SK-N-SH treated with all-trans-retinoic acid at 6 μM for 48 hours (cell line): Measurements from ENCODE around the gene GBF1.

Experiments
- ATAC-seq: fragments of 200-7000 bp; cut with Tn5 transposase; 3 replicates; pipeline ENCODE4 v1.9.1; 2020; ENCODE audit warnings: mild to moderate bottlenecking, moderate library complexity
- ARNTL ChIP-seq: fragments of 450-650 bp; formaldehyde crosslinking; IDR thresholded peaks from 2 replicates; pipeline ENCODE4 v1.5.0; 2020; ENCODE audit warnings: low read depth, mild to moderate bottlenecking, moderate library complexity, borderline replicate concordance
- BACH2 ChIP-seq: fragments of 250-450 bp; sonication (Bioruptor Pico); IDR thresholded peaks from 2 replicates; pipeline ENCODE4 v1.9.0; 2021; ENCODE audit warnings: mild to moderate bottlenecking, borderline replicate concordance
- CSDC2 ChIP-seq: fragments of 250-450 bp; sonication (Bioruptor Pico); IDR thresholded peaks from 2 replicates; pipeline ENCODE4 v1.5.0; 2020; ENCODE audit warnings: mild to moderate bottlenecking, moderate library complexity
- ESRRG ChIP-seq: fragments of 250-450 bp; sonication (Bioruptor Pico); IDR thresholded peaks from 2 replicates; pipeline ENCODE4 v1.6.1; 2021; ENCODE audit warnings: mild to moderate bottlenecking
- GLIS3 ChIP-seq: fragments of 250-450 bp; sonication (Bioruptor Pico); IDR thresholded peaks from 2 replicates; pipeline ENCODE4 v1.5.0; 2020; ENCODE audit warnings: mild to moderate bottlenecking, moderate library complexity
- ISL1 ChIP-seq: fragments of 250-450 bp; sonication (Bioruptor Pico); IDR thresholded peaks from 2 replicates; pipeline ENCODE4 v2.1.2; 2022; ENCODE audit warnings: mild to moderate bottlenecking, moderate library complexity
- OSR1 ChIP-seq: fragments of 250-450 bp; sonication (Bioruptor Pico); IDR thresholded peaks from 2 replicates; pipeline ENCODE4 v1.8.0; 2022; ENCODE audit warnings: moderate library complexity, mild to moderate bottlenecking, inconsistent platforms
- PATZ1 ChIP-seq: fragments of 250-450 bp; sonication (Bioruptor Pico); IDR thresholded peaks from 2 replicates; pipeline ENCODE4 v1.8.0; 2020; ENCODE audit warnings: mild to moderate bottlenecking, moderate library complexity, borderline replicate concordance
- POU6F1 ChIP-seq: fragments of 250-450 bp; sonication (Bioruptor Pico); IDR thresholded peaks from 2 replicates; pipeline ENCODE4 v1.8.0; 2021; ENCODE audit warnings: low read depth, mild to moderate bottlenecking, moderate library complexity, borderline replicate concordance
- PPARA ChIP-seq: fragments of 250-450 bp; sonication (Bioruptor Pico); IDR thresholded peaks from 2 replicates; pipeline ENCODE4 v1.5.0; 2020; ENCODE audit warnings: mild to moderate bottlenecking, borderline replicate concordance
- TCF4 ChIP-seq: fragments of 250-450 bp; sonication (Bioruptor Pico); IDR thresholded peaks from 2 replicates; pipeline ENCODE4 v1.8.0; 2021; ENCODE audit warnings: mild to moderate bottlenecking, moderate library complexity, borderline replicate concordance
- TOX ChIP-seq: fragments of 250-450 bp; sonication (Bioruptor Pico); IDR thresholded peaks from 2 replicates; pipeline ENCODE4 v1.8.0; 2021; ENCODE audit warnings: mild to moderate bottlenecking, moderate library complexity, borderline replicate concordance
- TSHZ2 ChIP-seq: fragments of 250-450 bp; sonication (Bioruptor Pico); IDR thresholded peaks from 2 replicates; pipeline ENCODE4 v1.5.0; 2020; ENCODE audit warnings: mild to moderate bottlenecking, moderate library complexity
- ZC3H10 ChIP-seq: fragments of 250-450 bp; sonication (Bioruptor Pico); IDR thresholded peaks from 2 replicates; pipeline ENCODE4 v1.5.1; 2021; ENCODE audit warnings: mild to moderate bottlenecking, moderate library complexity
- ZFP3 ChIP-seq: fragments of 250-450 bp; sonication (Bioruptor Pico); IDR thresholded peaks from 2 replicates; pipeline ENCODE4 v1.5.0; 2020; ENCODE audit warnings: mild to moderate bottlenecking, moderate library complexity
- ZFP30 ChIP-seq: fragments of 450-650 bp; formaldehyde crosslinking; IDR thresholded peaks from 2 replicates; pipeline ENCODE4 v1.5.0; 2022; ENCODE audit warnings: mild to moderate bottlenecking, moderate library complexity
- ZNF565 ChIP-seq: fragments of 450-650 bp; formaldehyde crosslinking; conservative IDR thresholded peaks from 2 replicates; pipeline ENCODE4 v1.5.0; 2020; ENCODE audit warnings: low read depth, mild to moderate bottlenecking, moderate library complexity
- ZNF70 ChIP-seq: fragments of 450-650 bp; formaldehyde crosslinking; IDR thresholded peaks from 2 replicates; pipeline ENCODE4 v1.5.0; 2020; ENCODE audit warnings: mild to moderate bottlenecking, moderate library complexity
- ZNF8 ChIP-seq: fragments of 450-650 bp; formaldehyde crosslinking; IDR thresholded peaks from 2 replicates; pipeline ENCODE4 v1.5.0; 2020; ENCODE audit warnings: mild to moderate bottlenecking, moderate library complexity

The GBF1 gene

GRCh38 chr10:102389894-102390293, 144.6 kb downstream of the GBF1 start:
- no peak for ATAC-seq
- TF ChIP-seq ZFP30 (no peak), ISL1 (no peak), ESRRG (CRISPR knock-in tag) (no peak), CSDC2 (CRISPR knock-in tag) (no peak), POU6F1 (no peak), GLIS3 (CRISPR knock-in tag) (no peak), PPARA (CRISPR knock-in tag) (no peak), BACH2 (CRISPR knock-in tag) (no peak), ARNTL (CRISPR knock-in tag) (no peak), ZC3H10 (CRISPR knock-in tag) (no peak), TOX (no peak), ZNF565 (CRISPR knock-in tag) (no peak), TSHZ2 (CRISPR knock-in tag) (no peak), PATZ1 (no peak), ZFP3 (CRISPR knock-in tag) (no peak)

GRCh38 chr10:102392306-102392705, 147.0 kb downstream of the GBF1 start:
- no peak for TF ChIP-seq PATZ1
- no peak for TF ChIP-seq TCF4 (CRISPR knock-in tag)
- no peak for TF ChIP-seq BACH2 (CRISPR knock-in tag)
- TF ChIP-seq ARNTL (CRISPR knock-in tag): no peak
- TF ChIP-seq ZNF8 (CRISPR knock-in tag): no peak
- TF ChIP-seq ZNF70 (CRISPR knock-in tag): no peak
- TF ChIP-seq ZNF565 (CRISPR knock-in tag): no peak
- TF ChIP-seq ESRRG (CRISPR knock-in tag): no peak
- no peak for ATAC-seq

GRCh38 chr10:102393411-102394078, 148.2 kb downstream of the GBF1 start:
- ATAC-seq: peak; percentile 83
- TF ChIP-seq OSR1: no peak

GRCh38 chr10:102394079-102394800, 148.9 kb downstream of the GBF1 start:
- peak; percentile 90 for ATAC-seq
- TF ChIP-seq ZFP3 (CRISPR knock-in tag): no peak
- peak; percentile 99 for TF ChIP-seq PATZ1
- TF ChIP-seq ESRRG (CRISPR knock-in tag): no peak
